Nephron progenitor cell (in vitro differentiated cells): ENCODE measurements around the gene RAPGEF2.

Source experiments
- DNase-seq: peaks from one replicate; pipeline ENCODE4 v3.0.0; 2021
- H3K27ac Mint-ChIP-seq: 2 replicates; pipeline ENCODE4 v1.8.0; 2021; ENCODE audit warnings: mild to moderate bottlenecking, moderate library complexity, mixed read lengths
- H3K27me3 Mint-ChIP-seq: 2 replicates; pipeline ENCODE4 v1.8.0; 2021; ENCODE audit warnings: mild to moderate bottlenecking, low read depth, mixed read lengths; ENCODE audit not compliant: poor library complexity
- H3K36me3 Mint-ChIP-seq: 2 replicates; pipeline ENCODE4 v1.8.0; 2021; ENCODE audit warnings: low read depth, mixed read lengths
- H3K4me1 Mint-ChIP-seq: 2 replicates; pipeline ENCODE4 v1.8.0; 2021; ENCODE audit warnings: mixed read lengths
- H3K4me3 Mint-ChIP-seq: 2 replicates; pipeline ENCODE4 v1.8.0; 2021; ENCODE audit warnings: mild to moderate bottlenecking, moderate library complexity, mixed read lengths
- H3K9me3 Mint-ChIP-seq: 2 replicates; pipeline ENCODE4 v1.8.0; 2021; ENCODE audit warnings: mild to moderate bottlenecking, moderate library complexity, mixed read lengths
- TF ChIP-seq, protein P1 (sequence below): fragments of 200-600 bp; sonication (generic); IDR thresholded peaks from 2 replicates; pipeline ENCODE4 v1.5.0; 2021; ENCODE audit warnings: antibody characterized with exemption

RAPGEF2 gene

DNA sequence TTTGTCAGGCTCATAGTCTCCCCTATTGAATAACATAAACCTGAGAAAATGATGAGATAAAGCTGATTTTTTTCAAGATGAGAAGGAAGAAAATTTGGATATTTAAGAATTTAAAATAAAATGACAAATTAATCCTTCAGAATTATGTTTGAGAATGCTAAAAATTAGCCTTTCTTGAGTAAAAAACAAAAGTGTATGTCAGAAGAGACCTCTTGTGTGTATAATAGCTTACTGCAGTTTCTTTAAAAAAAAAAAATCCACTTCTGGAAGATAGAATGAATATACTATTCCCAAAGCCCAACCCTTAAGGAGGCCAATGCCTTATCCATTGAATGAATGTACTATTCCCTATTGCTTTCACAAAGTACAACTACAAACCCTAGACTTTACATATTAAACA lies 281.8 kb downstream of the RAPGEF2 start:
- DNase-seq: no peak
- H3K9me3 Mint-ChIP-seq: peaks cover 62% of the 10 kb centered on the region
- no peak overlapping the region for H3K4me3 Mint-ChIP-seq
- no peaks in the 10 kb centered on the region for H3K4me1 Mint-ChIP-seq
- H3K27ac Mint-ChIP-seq: peak overlapping the region; percentile 81
- TF ChIP-seq, protein P1, sequence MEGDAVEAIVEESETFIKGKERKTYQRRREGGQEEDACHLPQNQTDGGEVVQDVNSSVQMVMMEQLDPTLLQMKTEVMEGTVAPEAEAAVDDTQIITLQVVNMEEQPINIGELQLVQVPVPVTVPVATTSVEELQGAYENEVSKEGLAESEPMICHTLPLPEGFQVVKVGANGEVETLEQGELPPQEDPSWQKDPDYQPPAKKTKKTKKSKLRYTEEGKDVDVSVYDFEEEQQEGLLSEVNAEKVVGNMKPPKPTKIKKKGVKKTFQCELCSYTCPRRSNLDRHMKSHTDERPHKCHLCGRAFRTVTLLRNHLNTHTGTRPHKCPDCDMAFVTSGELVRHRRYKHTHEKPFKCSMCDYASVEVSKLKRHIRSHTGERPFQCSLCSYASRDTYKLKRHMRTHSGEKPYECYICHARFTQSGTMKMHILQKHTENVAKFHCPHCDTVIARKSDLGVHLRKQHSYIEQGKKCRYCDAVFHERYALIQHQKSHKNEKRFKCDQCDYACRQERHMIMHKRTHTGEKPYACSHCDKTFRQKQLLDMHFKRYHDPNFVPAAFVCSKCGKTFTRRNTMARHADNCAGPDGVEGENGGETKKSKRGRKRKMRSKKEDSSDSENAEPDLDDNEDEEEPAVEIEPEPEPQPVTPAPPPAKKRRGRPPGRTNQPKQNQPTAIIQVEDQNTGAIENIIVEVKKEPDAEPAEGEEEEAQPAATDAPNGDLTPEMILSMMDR: no peak
- no peaks in the 10 kb centered on the region for H3K27me3 Mint-ChIP-seq
- H3K36me3 Mint-ChIP-seq: peaks cover 27% of the 10 kb centered on the region

GRCh38 chr4:159386620-159387019 lies 283.7 kb downstream of the RAPGEF2 start:
- Mint-ChIP-seq H3K4me3 (no peak overlapping the region), H3K36me3 (peaks cover 18% of the 10 kb centered on the region), H3K27me3 (no peaks in the 10 kb centered on the region), H3K9me3 (peaks cover 58% of the 10 kb centered on the region), H3K27ac (no peak overlapping the region), H3K4me1 (peaks cover 5% of the 10 kb centered on the region)
- TF ChIP-seq, protein P1: no peak
- DNase-seq: no peak

GRCh38 chr4:159389756-159390155 lies 286.9 kb downstream of the RAPGEF2 start:
- TF ChIP-seq, protein P1: no peak
- Mint-ChIP-seq H3K27ac (no peak overlapping the region), H3K9me3 (peaks cover 69% of the 10 kb centered on the region), H3K4me3 (no peak overlapping the region), H3K4me1 (peaks cover 11% of the 10 kb centered on the region), H3K27me3 (no peaks in the 10 kb centered on the region), H3K36me3 (peaks cover 18% of the 10 kb centered on the region)
- DNase-seq: no peak

- H3K9me3 Mint-ChIP-seq: peaks cover 60% of the 10 kb centered on the region
- H3K4me1 Mint-ChIP-seq: peaks cover 11% of the 10 kb centered on the region
- TF ChIP-seq, protein P1: no peak
- H3K27ac Mint-ChIP-seq: peak overlapping the region; percentile 86
- peaks cover 18% of the 10 kb centered on the region for H3K36me3 Mint-ChIP-seq
- no peaks in the 10 kb centered on the region for H3K27me3 Mint-ChIP-seq
- no peak for DNase-seq
- no peak overlapping the region for H3K4me3 Mint-ChIP-seq
These were observed 287.8 kb downstream of the RAPGEF2 start for GRCh38 chr4:159390648-159391047.

- Mint-ChIP-seq H3K4me3 (no peak overlapping the region), H3K4me1 (peaks cover 22% of the 10 kb centered on the region), H3K9me3 (peaks cover 26% of the 10 kb centered on the region), H3K27me3 (no peaks in the 10 kb centered on the region), H3K27ac (no peak overlapping the region), H3K36me3 (no peaks in the 10 kb centered on the region)
- TF ChIP-seq, protein P1: no peak
- DNase-seq: no peak
These were observed 292.8 kb downstream of the RAPGEF2 start for GRCh38 chr4:159395693-159396092.

- DNase-seq: no peak
- H3K27me3 Mint-ChIP-seq: no peaks in the 10 kb centered on the region
- no peak overlapping the region for H3K27ac Mint-ChIP-seq
These were observed 293.3 kb downstream of the RAPGEF2 start for GRCh38 chr4:159396151-159396550.

More at GRCh38 chr4:159396151-159396550, 293.3 kb downstream of the RAPGEF2 start:
- TF ChIP-seq, protein P1: no peak
- Mint-ChIP-seq H3K4me3 (no peak overlapping the region), H3K9me3 (peaks cover 23% of the 10 kb centered on the region), H3K36me3 (no peaks in the 10 kb centered on the region), H3K4me1 (peaks cover 24% of the 10 kb centered on the region)
